GM18498 (cell line): Measurements from ENCODE around the gene TNFRSF25.

Source experiments
- ATAC-seq: cut with Tn5 transposase; IDR thresholded peaks from one replicate; pipeline ENCODE4 v1.9.1; 2021; ENCODE audit warnings: mild to moderate bottlenecking, moderate library complexity; ENCODE audit not compliant: unreplicated experiment

TNFRSF25 gene

GRCh38 chr1:6488602-6489382 lies 22.8 kb upstream of the TNFRSF25 start:
- ATAC-seq: no peak

- no peak for ATAC-seq
These were observed 22.0 kb upstream of the TNFRSF25 start for GRCh38 chr1:6487804-6488484.

- ATAC-seq: no peak
These were observed 20.5 kb upstream of the TNFRSF25 start for GRCh38 chr1:6486433-6487011.

GRCh38 chr1:6485168-6486101 lies 19.5 kb upstream of the TNFRSF25 start:
- no peak for ATAC-seq

GRCh38 chr1:6484826-6485167 lies 18.8 kb upstream of the TNFRSF25 start:
- ATAC-seq: no peak

GRCh38 chr1:6483761-6484117 lies 17.8 kb upstream of the TNFRSF25 start:
- ATAC-seq: no peak

- no peak for ATAC-seq
These were observed 17.2 kb upstream of the TNFRSF25 start for GRCh38 chr1:6483017-6483760.

- ATAC-seq: no peak
These were observed 15.8 kb upstream of the TNFRSF25 start for GRCh38 chr1:6481820-6482219.

GRCh38 chr1:6477039-6477820 lies 11.3 kb upstream of the TNFRSF25 start:
- ATAC-seq: no peak

- no peak for ATAC-seq
These were observed 10.5 kb upstream of the TNFRSF25 start for GRCh38 chr1:6476483-6476882.

- no peak for ATAC-seq
These were observed 9.6 kb upstream of the TNFRSF25 start for GRCh38 chr1:6475381-6476133.

- no peak for ATAC-seq
These were observed 8.9 kb upstream of the TNFRSF25 start for GRCh38 chr1:6474815-6475282.

GRCh38 chr1:6473974-6474814 lies 8.2 kb upstream of the TNFRSF25 start:
- no peak for ATAC-seq

GRCh38 chr1:6473156-6473555 lies 7.2 kb upstream of the TNFRSF25 start:
- no peak for ATAC-seq

- ATAC-seq: no peak
These were observed 6.4 kb upstream of the TNFRSF25 start for GRCh38 chr1:6472391-6472790.

- ATAC-seq: no peak
These were observed 6.0 kb upstream of the TNFRSF25 start for GRCh38 chr1:6471970-6472368.

- ATAC-seq: no peak
These were observed 5.4 kb upstream of the TNFRSF25 start for GRCh38 chr1:6471086-6471969.
